Measurements from ENCODE around the gene LTF.
"Not testable (repeated sequence)": the region's sequence is repeated elsewhere in the genome, so short reads cannot be mapped to it uniquely, and the experiment has no call there.

The LTF gene

DNA sequence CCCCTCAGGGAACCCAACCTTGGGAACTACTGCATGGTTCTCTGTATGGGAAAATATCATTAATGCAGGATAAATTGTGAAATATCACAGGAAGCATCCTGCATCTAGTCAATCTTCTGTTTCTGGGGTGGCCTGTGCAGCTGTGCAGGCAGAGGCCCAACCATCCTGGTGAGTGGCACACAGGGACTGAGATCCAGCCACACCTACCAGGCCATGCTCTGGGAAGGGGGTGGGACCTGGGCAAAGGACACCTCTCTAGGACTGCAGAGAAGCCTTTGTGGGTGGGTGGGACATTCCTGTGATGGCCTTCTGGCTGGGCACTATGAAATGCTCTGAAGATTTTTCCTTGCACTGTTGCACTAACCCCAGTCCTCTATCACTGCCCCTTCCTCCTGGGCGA, 30.9 kb downstream of the LTF start:
- Mint-ChIP-seq H3K4me1 (ENCODE audit: low read depth in 2 of 2) (peaks cover 3 to 4% of the 10 kb centered on the region in 2 donors), H3K27ac (peak overlapping the region in 1 of 2 donors; percentile 52), H3K36me3 (ENCODE audit: insufficient read depth) (peaks cover 2% of the 10 kb centered on the region), H3K9me3 (peaks cover 6 to 8% of the 10 kb centered on the region in 2 donors), H3K4me3 (no peak overlapping the region), H3K27me3 (peaks cover 0 to 8% of the 10 kb centered on the region in 2 donors)
- DNase-seq = no peak
- no peak for ATAC-seq (replicated peaks)

DNA sequence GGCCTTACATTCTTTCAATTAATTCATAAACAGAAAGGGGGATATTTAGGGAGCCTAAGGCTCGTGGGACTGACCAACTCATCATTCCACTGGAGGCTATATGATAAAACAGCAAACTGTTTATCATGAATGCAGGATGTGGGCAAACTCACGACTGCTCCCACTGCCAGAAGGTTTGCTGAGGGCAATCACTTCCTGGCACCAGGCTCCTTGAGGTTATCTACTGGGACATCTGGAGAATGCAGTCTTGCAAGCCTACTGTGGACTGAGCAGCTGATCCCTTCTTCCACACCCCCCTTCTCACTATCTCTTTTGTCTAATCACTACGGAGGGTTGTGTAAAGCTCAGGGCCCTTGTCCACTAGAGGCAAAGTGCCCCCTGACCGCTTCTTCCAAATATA, 31.6 kb downstream of the LTF start:
- not testable (repeated sequence) for ATAC-seq (replicated peaks); H3K27ac Mint-ChIP-seq; H3K27me3 Mint-ChIP-seq; H3K4me1 Mint-ChIP-seq (ENCODE audit: low read depth in 2 of 2); DNase-seq; H3K4me3 Mint-ChIP-seq; H3K36me3 Mint-ChIP-seq (ENCODE audit: insufficient read depth); H3K9me3 Mint-ChIP-seq

DNA sequence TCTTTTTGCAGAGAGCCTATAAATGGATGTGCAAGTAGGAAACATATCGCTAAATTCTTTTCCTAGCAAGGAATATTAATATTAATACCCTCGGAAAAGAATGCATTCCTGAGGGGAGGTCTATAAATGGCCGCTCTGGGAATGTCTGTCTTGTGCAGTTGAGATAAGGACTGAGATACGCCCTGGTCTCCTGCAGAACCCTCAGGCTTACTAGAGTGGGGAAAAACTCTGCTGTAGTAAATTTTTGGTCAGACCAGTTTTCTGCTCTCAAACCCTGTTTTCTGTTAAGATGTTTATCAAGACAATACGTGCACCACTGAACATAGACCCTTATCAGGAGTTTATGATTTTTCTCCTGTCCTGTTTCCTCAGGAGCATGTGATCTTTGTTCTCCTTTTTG, 32.8 kb downstream of the LTF start:
- not testable (repeated sequence) for H3K4me1 Mint-ChIP-seq (ENCODE audit: low read depth in 2 of 2); DNase-seq; H3K27ac Mint-ChIP-seq; H3K9me3 Mint-ChIP-seq; H3K36me3 Mint-ChIP-seq (ENCODE audit: insufficient read depth); H3K27me3 Mint-ChIP-seq; H3K4me3 Mint-ChIP-seq; ATAC-seq (replicated peaks)

DNA sequence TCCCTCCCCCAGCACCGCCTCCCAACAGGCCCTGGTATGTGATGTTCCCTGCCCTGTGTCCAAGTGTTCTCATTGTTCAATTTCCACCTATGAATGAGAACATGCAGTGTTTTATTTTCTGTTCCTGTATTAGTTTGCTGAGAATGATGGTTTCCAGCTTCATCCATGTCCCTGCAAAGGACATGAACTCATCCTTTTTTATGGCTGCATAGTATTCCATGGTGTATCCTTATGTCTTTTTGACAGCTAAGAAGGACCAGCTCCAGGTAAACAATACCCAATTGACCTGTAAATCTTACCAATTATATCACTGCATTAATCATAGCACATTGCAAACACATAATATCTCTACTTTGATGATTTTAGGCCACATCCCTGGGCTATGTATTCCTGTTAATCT, 33.8 kb downstream of the LTF start:
- H3K9me3 Mint-ChIP-seq; DNase-seq; H3K27ac Mint-ChIP-seq; H3K27me3 Mint-ChIP-seq; ATAC-seq (replicated peaks); H3K4me3 Mint-ChIP-seq; H3K36me3 Mint-ChIP-seq (ENCODE audit: insufficient read depth): not testable (repeated sequence)
- H3K4me1 Mint-ChIP-seq (ENCODE audit: low read depth in 2 of 2) = peaks cover 8 to 14% of the 10 kb centered on the region in 2 donors

DNA sequence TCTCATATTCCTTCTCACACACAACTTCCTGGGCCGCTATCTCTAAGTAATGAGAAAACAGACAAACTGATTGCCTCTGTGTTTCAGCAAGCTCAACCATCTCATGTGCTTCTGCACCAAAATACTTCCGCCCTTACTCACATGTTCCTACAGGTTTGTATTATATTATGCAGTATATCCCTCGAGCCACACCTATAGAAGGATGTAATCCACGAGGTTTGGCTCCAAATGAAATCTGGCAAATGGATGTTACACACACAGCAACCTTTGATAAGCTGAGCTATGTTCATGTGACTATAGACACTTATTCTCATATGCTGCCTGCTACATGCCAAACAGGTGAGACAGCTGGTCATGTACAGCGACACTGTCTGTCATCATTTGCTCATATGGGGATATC, 35.0 kb downstream of the LTF start:
- Mint-ChIP-seq H3K27ac (no peak overlapping the region), H3K27me3 (peaks cover 0 to 8% of the 10 kb centered on the region in 2 donors), H3K4me3 (no peak overlapping the region), H3K36me3 (ENCODE audit: insufficient read depth) (peaks cover 2% of the 10 kb centered on the region), H3K9me3 (peaks cover 6 to 8% of the 10 kb centered on the region in 2 donors), H3K4me1 (ENCODE audit: low read depth in 2 of 2) (peaks cover 8 to 14% of the 10 kb centered on the region in 2 donors)
- ATAC-seq (replicated peaks) (no peak), DNase-seq (no peak)

DNA sequence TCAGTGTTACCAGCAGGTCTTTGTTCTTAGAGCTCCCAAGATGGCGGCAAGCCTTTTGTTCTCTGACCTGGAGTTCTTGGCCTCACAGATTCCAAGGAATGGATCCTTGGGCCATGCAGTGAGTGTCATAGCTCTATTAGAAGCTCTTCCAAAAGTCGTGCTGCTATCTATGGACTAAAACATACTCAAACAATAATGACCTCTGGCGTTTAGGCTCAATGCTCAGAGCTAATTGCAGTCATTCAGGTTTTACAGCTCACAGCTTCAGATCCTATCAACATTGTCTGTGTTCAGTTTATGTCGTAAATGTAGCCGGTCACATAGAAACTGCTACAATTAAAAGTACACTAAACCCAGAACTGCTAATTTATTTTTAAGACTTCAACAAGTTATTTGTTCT, 35.5 kb downstream of the LTF start:
- peaks cover 8 to 14% of the 10 kb centered on the region in 2 donors for H3K4me1 Mint-ChIP-seq (ENCODE audit: low read depth in 2 of 2)
- H3K27me3 Mint-ChIP-seq = peaks cover 0 to 8% of the 10 kb centered on the region in 2 donors
- no peak for ATAC-seq (replicated peaks)
- peaks cover 6 to 8% of the 10 kb centered on the region in 2 donors for H3K9me3 Mint-ChIP-seq
- no peak overlapping the region for H3K4me3 Mint-ChIP-seq
- no peak overlapping the region for H3K27ac Mint-ChIP-seq
- DNase-seq = no peak
- H3K36me3 Mint-ChIP-seq (ENCODE audit: insufficient read depth) = peaks cover 2% of the 10 kb centered on the region

DNA sequence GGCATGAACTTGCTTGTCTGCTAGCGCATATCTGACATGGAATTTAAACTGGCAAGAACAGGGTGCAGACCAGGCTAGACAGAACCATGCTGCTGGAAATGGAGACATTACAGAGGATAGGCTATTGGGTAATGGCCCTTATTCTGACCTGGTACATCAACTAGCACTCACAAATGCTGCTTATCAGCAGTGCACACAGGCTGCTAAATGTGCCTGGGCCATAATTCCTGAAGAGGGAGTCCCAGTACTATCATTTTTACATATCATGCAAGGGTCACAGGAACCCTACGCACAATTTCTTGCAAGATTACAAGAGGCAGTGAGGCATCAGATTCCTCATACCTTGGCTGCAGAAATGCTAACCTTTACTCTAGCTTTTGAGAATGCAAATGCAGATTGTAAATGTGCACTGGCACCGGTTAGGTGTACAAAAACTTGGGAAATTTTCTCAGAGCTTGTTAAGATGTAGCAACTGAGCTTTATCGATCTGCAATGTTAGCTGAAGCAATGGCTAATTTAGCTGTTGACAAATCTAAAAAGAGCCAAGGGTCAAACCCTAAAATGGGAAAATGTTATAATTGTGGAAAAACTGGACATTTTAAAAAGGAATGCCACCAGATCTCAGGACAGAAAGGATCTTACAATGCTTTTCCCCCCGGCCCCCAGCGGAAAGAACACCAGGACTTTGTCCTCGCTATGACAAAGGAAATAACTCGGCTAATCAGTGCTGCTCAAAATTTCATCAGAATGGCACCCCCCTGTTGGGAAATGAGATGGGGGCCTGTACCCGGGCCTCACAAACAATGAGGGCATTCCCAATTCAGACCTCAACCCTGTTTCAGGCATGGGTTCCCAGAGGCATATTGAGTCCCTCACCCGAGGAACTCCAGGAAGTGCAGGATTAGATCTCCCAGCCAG, 36.5 kb downstream of the LTF start:
- no peak overlapping the region for H3K4me3 Mint-ChIP-seq
- H3K4me1 Mint-ChIP-seq (ENCODE audit: low read depth in 2 of 2) = peaks cover 6 to 10% of the 10 kb centered on the region in 2 donors
- ATAC-seq (replicated peaks) (no peak), DNase-seq (no peak)
- peaks cover 0 to 8% of the 10 kb centered on the region in 2 donors for H3K27me3 Mint-ChIP-seq
- peaks cover 6 to 8% of the 10 kb centered on the region in 2 donors for H3K9me3 Mint-ChIP-seq
- H3K27ac Mint-ChIP-seq = no peak overlapping the region
- peaks cover 2% of the 10 kb centered on the region for H3K36me3 Mint-ChIP-seq (ENCODE audit: insufficient read depth)

DNA sequence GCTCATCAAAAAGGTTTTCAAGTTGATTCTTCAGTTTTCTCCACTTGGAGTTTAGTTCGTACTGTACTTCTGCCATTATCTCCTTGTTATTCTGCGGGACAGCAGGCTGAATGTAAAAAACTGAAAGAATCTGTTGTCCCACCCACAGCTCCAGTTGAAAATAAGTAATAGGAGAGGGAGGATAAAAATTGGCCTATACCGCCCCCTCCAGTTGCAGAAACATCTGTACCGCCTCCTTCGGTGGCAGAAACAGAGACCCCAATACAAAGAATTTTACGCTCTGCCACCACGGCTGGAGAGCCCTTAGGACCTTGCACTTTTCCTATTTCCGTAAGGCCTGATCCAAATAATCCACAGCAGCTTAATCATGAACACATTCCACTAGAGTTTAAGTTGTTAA, 37.3 kb downstream of the LTF start:
- H3K27me3 Mint-ChIP-seq; DNase-seq; H3K9me3 Mint-ChIP-seq; H3K4me3 Mint-ChIP-seq; H3K27ac Mint-ChIP-seq; H3K36me3 Mint-ChIP-seq (ENCODE audit: insufficient read depth); ATAC-seq (replicated peaks): not testable (repeated sequence)
- H3K4me1 Mint-ChIP-seq (ENCODE audit: low read depth in 2 of 2) = peaks cover 5 to 10% of the 10 kb centered on the region in 2 donors

DNA sequence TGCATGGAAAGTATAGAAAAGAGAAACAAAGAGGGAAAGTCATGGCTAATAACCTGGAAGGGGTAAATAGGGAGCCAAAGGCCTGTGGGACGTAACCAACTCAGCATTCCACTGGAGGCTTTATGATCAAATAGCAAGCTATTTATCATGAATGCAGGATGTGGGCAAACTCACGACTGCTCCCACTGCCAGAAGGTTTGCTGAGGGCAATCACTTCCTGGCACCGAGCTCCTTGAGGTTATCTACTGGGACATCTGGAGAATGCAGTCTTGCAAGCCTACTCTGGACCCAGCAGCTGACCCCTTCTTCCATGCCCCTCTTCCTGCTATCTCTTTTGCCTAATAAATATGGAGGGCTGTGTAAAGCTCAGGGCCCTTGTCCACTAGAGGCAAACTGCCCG, 38.2 kb downstream of the LTF start:
- H3K27me3 Mint-ChIP-seq; H3K4me3 Mint-ChIP-seq; ATAC-seq (replicated peaks); H3K9me3 Mint-ChIP-seq; H3K36me3 Mint-ChIP-seq (ENCODE audit: insufficient read depth); H3K27ac Mint-ChIP-seq; DNase-seq: not testable (repeated sequence)
- H3K4me1 Mint-ChIP-seq (ENCODE audit: low read depth in 2 of 2) = peaks cover 5 to 10% of the 10 kb centered on the region in 2 donors

DNA sequence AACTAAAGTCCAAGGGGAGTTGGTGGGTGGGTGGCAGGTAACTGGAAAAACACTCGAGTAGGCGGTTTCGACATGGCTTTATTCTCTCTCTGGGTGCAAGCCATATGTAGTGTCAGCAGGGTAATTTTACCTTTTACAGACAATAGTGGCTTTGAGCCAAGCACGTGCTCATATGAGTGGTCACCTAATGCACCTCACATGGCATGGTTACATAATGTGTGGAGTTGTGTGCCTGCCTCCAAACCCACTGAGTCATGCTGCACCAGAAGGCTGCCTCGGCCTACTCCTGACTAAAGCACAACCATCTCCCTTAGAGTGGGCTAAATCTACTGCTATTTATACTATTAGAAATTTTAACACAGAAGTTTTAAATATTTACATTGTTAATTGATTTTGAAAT, 41.1 kb downstream of the LTF start:
- peaks cover 5 to 10% of the 10 kb centered on the region in 2 donors for H3K4me1 Mint-ChIP-seq (ENCODE audit: low read depth in 2 of 2)
- no peaks in the 10 kb centered on the region for H3K27me3 Mint-ChIP-seq
- ATAC-seq (replicated peaks) (no peak), DNase-seq (no peak)
- no peaks in the 10 kb centered on the region for H3K9me3 Mint-ChIP-seq
- H3K36me3 Mint-ChIP-seq (ENCODE audit: insufficient read depth) = no peaks in the 10 kb centered on the region
- no peak overlapping the region for H3K4me3 Mint-ChIP-seq
- peak overlapping the region in 1 of 2 donors; percentile 33 for H3K27ac Mint-ChIP-seq

DNA sequence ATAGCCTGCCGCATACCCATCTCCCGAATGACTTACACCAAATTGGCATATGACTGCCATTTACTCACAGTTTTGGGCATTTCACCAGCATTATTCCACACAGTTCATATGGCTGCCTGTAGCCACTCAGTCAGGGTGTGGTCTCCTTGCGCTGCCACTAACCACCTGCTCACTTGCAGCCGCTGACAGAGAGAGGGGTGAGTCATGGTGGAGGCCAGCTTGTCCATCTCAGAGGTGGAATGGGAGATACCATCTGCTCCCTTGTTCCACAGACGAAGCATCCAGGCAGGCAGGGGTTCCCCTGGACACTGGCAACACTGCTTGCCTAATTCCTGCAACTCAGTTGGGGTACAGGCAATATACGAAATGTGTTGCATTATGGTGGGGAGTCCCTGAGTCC, 42.1 kb downstream of the LTF start:
- ATAC-seq (replicated peaks) = no peak
- Mint-ChIP-seq H3K4me1 (ENCODE audit: low read depth in 2 of 2) (peaks cover 5 to 10% of the 10 kb centered on the region in 2 donors), H3K4me3 (no peak overlapping the region), H3K27ac (no peak overlapping the region), H3K27me3 (no peaks in the 10 kb centered on the region), H3K36me3 (ENCODE audit: insufficient read depth) (no peaks in the 10 kb centered on the region), H3K9me3 (no peaks in the 10 kb centered on the region)
- DNase-seq = no peak

DNA sequence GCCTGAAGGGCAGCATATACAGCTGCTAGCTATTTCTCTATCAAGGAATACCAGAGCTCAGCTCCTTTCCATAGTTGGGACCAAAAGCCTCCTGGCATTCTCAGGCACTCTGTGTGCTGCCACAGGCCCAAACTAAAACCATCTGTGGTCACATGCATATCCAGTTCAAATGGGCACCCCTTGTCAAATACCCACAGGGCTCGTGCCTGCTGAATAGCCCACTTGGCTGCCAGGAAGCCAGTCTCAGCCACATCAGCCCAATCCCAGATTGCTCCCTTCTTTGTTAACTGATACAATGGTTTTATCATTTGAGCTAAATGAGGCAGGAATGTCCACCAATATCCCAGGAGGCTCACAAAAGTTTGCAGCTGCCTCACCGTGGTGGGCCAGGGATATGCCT, 43.8 kb downstream of the LTF start:
- no peak for ATAC-seq (replicated peaks)
- peaks cover under 1 to 3% of the 10 kb centered on the region in 2 donors for H3K4me1 Mint-ChIP-seq (ENCODE audit: low read depth in 2 of 2)
- H3K9me3 Mint-ChIP-seq = no peaks in the 10 kb centered on the region
- no peaks in the 10 kb centered on the region for H3K27me3 Mint-ChIP-seq
- H3K36me3 Mint-ChIP-seq (ENCODE audit: insufficient read depth) = no peaks in the 10 kb centered on the region
- H3K27ac Mint-ChIP-seq = no peak overlapping the region
- DNase-seq = no peak
- no peak overlapping the region for H3K4me3 Mint-ChIP-seq

DNA sequence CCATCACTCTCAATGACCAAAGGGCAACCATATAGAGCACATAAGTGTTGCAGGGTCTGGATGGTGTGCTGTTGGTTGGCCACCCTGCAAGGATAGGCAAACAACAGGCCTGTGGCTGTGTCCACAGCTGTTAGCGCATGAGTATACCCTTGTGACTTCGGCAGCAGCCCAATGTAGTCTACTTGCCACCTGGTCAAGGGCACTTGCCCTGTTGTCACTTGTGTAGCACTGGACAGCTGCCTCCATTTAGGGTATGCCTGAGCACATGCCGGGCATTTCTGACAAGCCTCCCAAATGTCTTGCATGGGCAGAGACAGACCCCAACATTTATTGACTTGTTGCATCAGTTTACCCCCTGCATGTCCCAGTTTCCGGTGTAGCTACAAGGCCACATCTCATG, 44.9 kb downstream of the LTF start:
- no peak overlapping the region for H3K27ac Mint-ChIP-seq
- H3K4me1 Mint-ChIP-seq (ENCODE audit: low read depth in 2 of 2) = peaks cover 0 to 3% of the 10 kb centered on the region in 2 donors
- no peaks in the 10 kb centered on the region for H3K27me3 Mint-ChIP-seq
- H3K9me3 Mint-ChIP-seq = no peaks in the 10 kb centered on the region
- no peak for DNase-seq
- no peaks in the 10 kb centered on the region for H3K36me3 Mint-ChIP-seq (ENCODE audit: insufficient read depth)
- H3K4me3 Mint-ChIP-seq = no peak overlapping the region
- ATAC-seq (replicated peaks) = no peak

DNA sequence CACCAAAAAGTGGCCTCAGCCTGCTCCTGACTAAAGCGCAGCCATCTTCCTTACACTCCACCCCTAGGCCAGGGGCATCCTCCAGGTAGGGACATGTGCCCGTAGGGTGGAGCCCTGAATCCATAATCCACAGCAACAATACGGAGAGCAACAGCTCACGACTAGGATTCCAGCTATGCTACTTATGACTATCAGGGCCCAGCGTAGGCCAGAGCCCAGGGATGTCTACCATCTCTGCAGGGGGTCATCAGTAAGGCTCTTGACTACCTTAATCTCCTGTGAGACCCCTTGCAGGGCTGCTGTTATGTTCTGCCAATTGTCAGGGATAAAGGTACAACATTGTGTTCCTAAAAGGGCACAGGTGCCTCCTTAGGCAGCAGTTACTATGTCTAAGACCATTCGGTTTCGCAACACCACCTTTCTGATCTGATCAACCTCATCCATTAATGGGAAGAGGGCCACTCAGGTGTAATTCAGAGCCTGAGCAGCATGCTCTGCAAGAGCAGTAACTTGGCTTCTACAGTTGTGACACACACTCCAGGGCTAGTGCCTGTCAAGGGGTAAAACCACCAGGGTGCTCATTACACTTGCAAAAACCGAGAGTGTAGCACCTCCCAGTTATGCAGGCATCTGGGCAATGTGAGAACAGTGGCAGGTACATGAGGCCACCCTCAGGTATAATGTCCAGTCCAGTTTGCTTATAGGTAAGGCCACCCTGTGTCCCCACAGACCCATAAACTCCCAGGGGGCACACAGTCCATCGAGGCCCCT, 46.7 kb downstream of the LTF start:
- DNase-seq (no peak), ATAC-seq (replicated peaks) (no peak)
- H3K27ac Mint-ChIP-seq = no peak overlapping the region
- H3K9me3 Mint-ChIP-seq = no peaks in the 10 kb centered on the region
- no peaks in the 10 kb centered on the region for H3K36me3 Mint-ChIP-seq (ENCODE audit: insufficient read depth)
- H3K4me3 Mint-ChIP-seq = no peak overlapping the region
- peaks cover 0 to 3% of the 10 kb centered on the region in 2 donors for H3K4me1 Mint-ChIP-seq (ENCODE audit: low read depth in 2 of 2)
- no peaks in the 10 kb centered on the region for H3K27me3 Mint-ChIP-seq
